ENCODE measurements around the gene RPL14. TPM values are rescaled to one million over a fixed set of nuclear protein-coding genes. Genes with fewer than 3 reads are reported as not detected.
A peak's percentile ranks its signal among the peaks of the same experiment; 100 is the strongest.

Gene RPL14
- total and polyA plus RNA-seq, 2 of the 13 experiments (the other 11 are each of a cell fraction or from before 2014, with no cell fraction given): 502 to 1,291 TPM

DNA sequence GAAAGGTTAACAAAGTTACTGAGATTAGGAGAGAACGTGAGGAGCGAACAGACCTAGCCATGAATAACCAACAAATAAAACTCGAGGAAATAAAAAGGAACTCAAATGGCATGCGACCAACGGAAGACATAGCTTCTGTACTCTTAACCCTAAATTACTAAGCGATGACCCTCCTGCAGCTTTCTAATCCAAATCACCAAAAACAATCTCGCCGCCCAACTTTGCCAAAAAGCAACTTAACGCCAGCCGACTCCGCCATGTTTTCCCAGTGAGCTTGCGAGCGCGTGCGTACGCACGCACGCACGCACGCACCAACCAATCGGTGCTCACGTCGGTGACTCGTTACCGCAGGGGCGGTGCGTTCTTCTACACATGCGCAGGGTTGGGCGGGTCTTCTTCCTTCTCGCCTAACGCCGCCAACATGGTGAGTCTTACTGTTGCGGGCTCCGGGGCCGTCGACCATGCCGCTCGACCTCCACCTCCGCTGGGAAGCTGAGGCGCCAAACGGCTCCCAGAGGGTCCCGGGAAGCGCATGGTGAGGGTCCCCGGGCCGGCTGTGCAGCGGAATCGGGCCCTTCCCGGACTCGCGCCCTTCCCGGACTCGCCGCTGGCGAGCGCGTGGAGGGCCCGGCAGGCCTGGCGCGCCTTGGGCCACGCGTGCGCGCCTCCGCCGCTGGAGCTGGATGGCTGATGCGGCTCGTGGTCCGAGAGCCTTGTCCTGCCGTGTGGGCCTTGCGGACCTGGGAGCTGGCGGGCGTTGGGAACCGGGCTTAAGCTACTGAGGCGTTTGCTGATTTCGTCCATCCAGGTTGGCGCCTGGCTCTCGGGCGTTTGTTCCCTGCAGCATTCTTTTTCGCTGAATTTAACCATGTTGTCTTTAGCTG, at the start of gene RPL14 (continued):
- TF ChIP-seq, protein P1, sequence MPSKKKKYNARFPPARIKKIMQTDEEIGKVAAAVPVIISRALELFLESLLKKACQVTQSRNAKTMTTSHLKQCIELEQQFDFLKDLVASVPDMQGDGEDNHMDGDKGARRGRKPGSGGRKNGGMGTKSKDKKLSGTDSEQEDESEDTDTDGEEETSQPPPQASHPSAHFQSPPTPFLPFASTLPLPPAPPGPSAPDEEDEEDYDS (CRISPR knock-in tag; IDR thresholded peaks at IDR 0.05): peak; percentile 93
- TF ChIP-seq NR2C2 (CRISPR knock-in tag; IDR thresholded peaks at IDR 0.05; ENCODE audit: borderline replicate concordance) (peak; percentile 59), ESRRA (CRISPR knock-in tag; IDR thresholded peaks at IDR 0.05; ENCODE audit: low read depth) (no peak; the same call in 1 of the 2 replicates), RNF2 (conservative IDR thresholded peaks at IDR 0.05; ENCODE audit: low read depth) (peak; percentile 74), SRF (IDR thresholded peaks at IDR 0.05; ENCODE audit: low read depth, low read length) (no peak), SALL2 (CRISPR knock-in tag; IDR thresholded peaks at IDR 0.05) (peak; percentile 75; the same call in 1 of the 2 replicates), ZMYM2 (CRISPR knock-in tag; IDR thresholded peaks at IDR 0.05) (no peak), BCLAF1 (IDR thresholded peaks at IDR 0.05) (no peak), RFX3 (CRISPR knock-in tag; IDR thresholded peaks at IDR 0.05) (no peak), ZNF567 (CRISPR knock-in tag; IDR thresholded peaks at IDR 0.05; ENCODE audit: borderline replicate concordance) (peak; percentile 76; the same call in 1 of the 2 replicates), NFKB2 (CRISPR knock-in tag; IDR thresholded peaks at IDR 0.05; ENCODE audit: borderline replicate concordance) (peak; percentile 80; the same call in 1 of the 2 replicates), HOXA3 (CRISPR knock-in tag; IDR thresholded peaks at IDR 0.05) (peak; percentile 85), ZNF605 (CRISPR knock-in tag; IDR thresholded peaks at IDR 0.05) (peak; percentile 73; the same call in 1 of the 2 replicates), GTF3A (CRISPR knock-in tag; conservative IDR thresholded peaks at IDR 0.05) (no peak), ZNF138 (CRISPR knock-in tag; IDR thresholded peaks at IDR 0.05; ENCODE audit: low read depth) (0 out of 2 replicates have a peak, but pooled peaks have one; percentile 30), ZNF510 (CRISPR knock-in tag; IDR thresholded peaks at IDR 0.05; ENCODE audit: low read depth) (peak; percentile 63; the same call in 1 of the 2 replicates), POGZ (CRISPR knock-in tag; IDR thresholded peaks at IDR 0.05) (peak; percentile 69; the same call in 1 of the 2 replicates)
- TF ChIP-seq, protein P2, sequence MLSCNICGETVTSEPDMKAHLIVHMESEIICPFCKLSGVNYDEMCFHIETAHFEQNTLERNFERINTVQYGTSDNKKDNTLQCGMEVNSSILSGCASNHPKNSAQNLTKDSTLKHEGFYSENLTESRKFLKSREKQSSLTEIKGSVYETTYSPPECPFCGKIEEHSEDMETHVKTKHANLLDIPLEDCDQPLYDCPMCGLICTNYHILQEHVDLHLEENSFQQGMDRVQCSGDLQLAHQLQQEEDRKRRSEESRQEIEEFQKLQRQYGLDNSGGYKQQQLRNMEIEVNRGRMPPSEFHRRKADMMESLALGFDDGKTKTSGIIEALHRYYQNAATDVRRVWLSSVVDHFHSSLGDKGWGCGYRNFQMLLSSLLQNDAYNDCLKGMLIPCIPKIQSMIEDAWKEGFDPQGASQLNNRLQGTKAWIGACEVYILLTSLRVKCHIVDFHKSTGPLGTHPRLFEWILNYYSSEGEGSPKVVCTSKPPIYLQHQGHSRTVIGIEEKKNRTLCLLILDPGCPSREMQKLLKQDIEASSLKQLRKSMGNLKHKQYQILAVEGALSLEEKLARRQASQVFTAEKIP (CRISPR knock-in tag; IDR thresholded peaks at IDR 0.05; ENCODE audit: borderline replicate concordance): no peak
- TF ChIP-seq, protein P3, sequence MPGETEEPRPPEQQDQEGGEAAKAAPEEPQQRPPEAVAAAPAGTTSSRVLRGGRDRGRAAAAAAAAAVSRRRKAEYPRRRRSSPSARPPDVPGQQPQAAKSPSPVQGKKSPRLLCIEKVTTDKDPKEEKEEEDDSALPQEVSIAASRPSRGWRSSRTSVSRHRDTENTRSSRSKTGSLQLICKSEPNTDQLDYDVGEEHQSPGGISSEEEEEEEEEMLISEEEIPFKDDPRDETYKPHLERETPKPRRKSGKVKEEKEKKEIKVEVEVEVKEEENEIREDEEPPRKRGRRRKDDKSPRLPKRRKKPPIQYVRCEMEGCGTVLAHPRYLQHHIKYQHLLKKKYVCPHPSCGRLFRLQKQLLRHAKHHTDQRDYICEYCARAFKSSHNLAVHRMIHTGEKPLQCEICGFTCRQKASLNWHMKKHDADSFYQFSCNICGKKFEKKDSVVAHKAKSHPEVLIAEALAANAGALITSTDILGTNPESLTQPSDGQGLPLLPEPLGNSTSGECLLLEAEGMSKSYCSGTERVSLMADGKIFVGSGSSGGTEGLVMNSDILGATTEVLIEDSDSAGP (CRISPR knock-in tag; IDR thresholded peaks at IDR 0.05; ENCODE audit: borderline replicate concordance): peak; percentile 89
